HepG2 (cell line): ENCODE measurements around the gene FAM187B. TPM values are rescaled to one million over a fixed set of nuclear protein-coding genes. Genes with fewer than 3 reads are reported as not detected.
A peak's percentile ranks its signal among the peaks of the same experiment; 100 is the strongest.

Source experiments
- ARNT2 ChIP-seq: sonication (generic); formaldehyde crosslinking; IDR thresholded peaks from 2 replicates; pipeline ENCODE4 v1.8.0; 2022; ENCODE audit warnings: mild to moderate bottlenecking, low read depth, missing genetic modification reagents, moderate library complexity
- GPN1 ChIP-seq: sonication (generic); formaldehyde crosslinking; IDR thresholded peaks from 2 replicates; pipeline ENCODE4 v1.5.1; 2020; ENCODE audit warnings: missing genetic modification reagents, borderline replicate concordance
- HOXD1 ChIP-seq: sonication (generic); formaldehyde crosslinking; IDR thresholded peaks from 2 replicates; pipeline ENCODE4 v1.5.0; 2020; ENCODE audit warnings: missing genetic modification reagents
- KLF12 ChIP-seq: sonication (generic); formaldehyde crosslinking; IDR thresholded peaks from 2 replicates; pipeline ENCODE4 v1.4.0; 2020; ENCODE audit warnings: missing genetic modification reagents, borderline replicate concordance
- MEIS1 ChIP-seq: sonication (generic); formaldehyde crosslinking; IDR thresholded peaks from 2 replicates; pipeline ENCODE4 v1.9.0; 2021; ENCODE audit warnings: mild to moderate bottlenecking, missing genetic modification reagents, moderate library complexity, borderline replicate concordance
- PCBP1 ChIP-seq: fragments of 200-400 bp; formaldehyde crosslinking; IDR thresholded peaks from 2 replicates; pipeline ENCODE4 v1.6.1; 2017; ENCODE audit warnings: mild to moderate bottlenecking, low read depth, low read length, borderline replicate concordance
- SRSF9 ChIP-seq: fragments of 200-400 bp; formaldehyde crosslinking; IDR thresholded peaks from 2 replicates; pipeline ENCODE4 v1.6.1; 2018; ENCODE audit warnings: borderline replicate concordance, mild to moderate bottlenecking, low read depth, low read length; ENCODE audit not compliant: insufficient read depth, poor library complexity, severe bottlenecking
- STAG1 ChIP-seq: sonication (generic); formaldehyde crosslinking; IDR thresholded peaks from 2 replicates; pipeline ENCODE4 v1.4.0; 2020; ENCODE audit warnings: missing genetic modification reagents
- ZFY ChIP-seq: sonication (generic); formaldehyde crosslinking; IDR thresholded peaks from 2 replicates; pipeline ENCODE4 v1.4.0; 2020; ENCODE audit warnings: missing genetic modification reagents
- ZNF263 ChIP-seq: sonication (generic); formaldehyde crosslinking; IDR thresholded peaks from 2 replicates; pipeline ENCODE4 v1.4.0; 2020; ENCODE audit warnings: missing genetic modification reagents
- ZNF768 ChIP-seq: sonication (generic); formaldehyde crosslinking; IDR thresholded peaks from 2 replicates; pipeline ENCODE4 v1.4.0; 2020; ENCODE audit warnings: missing genetic modification reagents
- polyA plus RNA-seq, 8 experiments: library from polyadenylated mRNA; depleted of rRNA in 3 of 8; stranded (reverse) in 7 of 8; unstranded in 1 of 8; fragments of >200 nt; fragmentation: Illumina TruSeq in 4 of 8; extraction: Trizol in 4 of 8; gene quantifications; 2 replicates each; pipeline versions ENCODE4 v1.2.1 to v1.2.3, GENCODE V29; 2011 to 2016; ENCODE audit warnings: low read depth in 4 of 8, missing spikeins in 1 of 8, mixed read lengths in 1 of 8; ENCODE audit not compliant: insufficient read depth in 1 of 8
- total RNA-seq, 5 experiments: library from RNA; depleted of rRNA; stranded (reverse); fragments of >200 nt; fragmentation: Illumina TruSeq; extraction: Trizol; gene quantifications; 2 replicates each; pipeline ENCODE4 v1.2.3, GENCODE V29; 2016; ENCODE audit warnings: low read depth in 1 of 5
- TF ChIP-seq, protein P1 (sequence below), 2 experiments: sonication (generic) in 1 of 2; formaldehyde crosslinking in 1 of 2; IDR thresholded peaks; 2 replicates each; pipeline versions ENCODE4 v1.4.0 to v1.6.1; 2016 to 2020; ENCODE audit warnings: borderline replicate concordance in 1 of 2, low read depth in 1 of 2, mild to moderate bottlenecking in 1 of 2, missing genetic modification reagents in 1 of 2
- TF ChIP-seq, protein P2 (sequence below): sonication (generic); formaldehyde crosslinking; IDR thresholded peaks from 2 replicates; pipeline ENCODE4 v1.4.0; 2020; ENCODE audit warnings: low read depth, missing genetic modification reagents
- TF ChIP-seq, protein P3 (sequence below): sonication (generic); formaldehyde crosslinking; IDR thresholded peaks from 2 replicates; pipeline ENCODE4 v1.4.0; 2020; ENCODE audit warnings: missing genetic modification reagents
- TF ChIP-seq, protein P4 (sequence below): sonication (generic); formaldehyde crosslinking; IDR thresholded peaks from 2 replicates; pipeline ENCODE4 v1.4.0; 2020; ENCODE audit warnings: missing genetic modification reagents, borderline replicate concordance
- TF ChIP-seq, protein P5 (sequence below): sonication (generic); formaldehyde crosslinking; IDR thresholded peaks from 2 replicates; pipeline ENCODE4 v1.4.0; 2020; ENCODE audit warnings: missing genetic modification reagents; ENCODE audit errors: not compliant biosample characterization

The FAM187B gene
- total and polyA plus RNA-seq, 2 of the 13 experiments (the other 11 are each of a cell fraction or from before 2014, with no cell fraction given) = not detected

DNA sequence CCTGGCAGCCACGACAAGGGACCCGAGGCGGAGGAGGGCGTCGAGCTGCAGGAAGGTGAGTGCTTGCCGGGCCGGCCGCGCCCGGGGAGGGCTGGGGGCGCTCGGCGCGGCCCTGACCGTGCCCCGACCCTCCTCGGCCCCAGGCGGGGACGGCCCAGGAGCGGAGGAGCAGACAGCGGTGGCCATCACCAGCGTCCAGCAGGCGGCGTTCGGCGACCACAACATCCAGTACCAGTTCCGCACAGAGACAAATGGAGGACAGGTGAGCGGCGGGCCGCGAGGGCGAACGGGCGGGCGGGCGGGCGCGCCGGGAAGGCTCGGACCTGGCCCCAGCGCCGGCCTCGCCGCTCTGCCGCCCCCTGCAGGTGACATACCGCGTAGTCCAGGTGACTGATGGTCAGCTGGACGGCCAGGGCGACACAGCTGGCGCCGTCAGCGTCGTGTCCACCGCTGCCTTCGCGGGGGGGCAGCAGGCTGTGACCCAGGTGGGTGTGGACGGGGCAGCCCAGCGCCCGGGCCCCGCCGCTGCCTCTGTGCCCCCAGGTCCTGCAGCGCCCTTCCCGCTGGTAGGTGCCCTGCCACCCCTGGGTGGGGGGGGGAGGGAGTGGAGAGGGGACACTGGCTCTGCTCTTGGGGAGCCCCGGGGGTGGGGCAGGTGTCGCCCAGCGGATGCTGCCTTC is 41.0 kb upstream of the FAM187B start (continued):
- TF ChIP-seq, protein P1, sequence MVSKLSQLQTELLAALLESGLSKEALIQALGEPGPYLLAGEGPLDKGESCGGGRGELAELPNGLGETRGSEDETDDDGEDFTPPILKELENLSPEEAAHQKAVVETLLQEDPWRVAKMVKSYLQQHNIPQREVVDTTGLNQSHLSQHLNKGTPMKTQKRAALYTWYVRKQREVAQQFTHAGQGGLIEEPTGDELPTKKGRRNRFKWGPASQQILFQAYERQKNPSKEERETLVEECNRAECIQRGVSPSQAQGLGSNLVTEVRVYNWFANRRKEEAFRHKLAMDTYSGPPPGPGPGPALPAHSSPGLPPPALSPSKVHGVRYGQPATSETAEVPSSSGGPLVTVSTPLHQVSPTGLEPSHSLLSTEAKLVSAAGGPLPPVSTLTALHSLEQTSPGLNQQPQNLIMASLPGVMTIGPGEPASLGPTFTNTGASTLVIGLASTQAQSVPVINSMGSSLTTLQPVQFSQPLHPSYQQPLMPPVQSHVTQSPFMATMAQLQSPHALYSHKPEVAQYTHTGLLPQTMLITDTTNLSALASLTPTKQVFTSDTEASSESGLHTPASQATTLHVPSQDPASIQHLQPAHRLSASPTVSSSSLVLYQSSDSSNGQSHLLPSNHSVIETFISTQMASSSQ (IDR thresholded peaks at IDR 0.05; ENCODE audit: low read depth) = no peak
- TF ChIP-seq, protein P1 (CRISPR knock-in tag; IDR thresholded peaks at IDR 0.05; ENCODE audit: borderline replicate concordance) = 0 out of 2 replicates have a peak, but pooled peaks have one; percentile 33
- TF ChIP-seq ZNF768 (peak; percentile 87), ZFY (CRISPR knock-in tag) (peak; percentile 87), GPN1 (CRISPR knock-in tag) (no peak), PCBP1 (no peak), STAG1 (CRISPR knock-in tag) (peak; percentile 82), SRSF9 (no peak), ARNT2 (CRISPR knock-in tag) (peak; percentile 40; the same call in 1 of the 2 replicates), ZNF263 (CRISPR knock-in tag) (0 out of 2 replicates have a peak, but pooled peaks have one; percentile 12), MEIS1 (CRISPR knock-in tag) (0 out of 2 replicates have a peak, but pooled peaks have one; percentile 36), HOXD1 (CRISPR knock-in tag) (no peak), KLF12 (no peak)
- TF ChIP-seq, protein P2, sequence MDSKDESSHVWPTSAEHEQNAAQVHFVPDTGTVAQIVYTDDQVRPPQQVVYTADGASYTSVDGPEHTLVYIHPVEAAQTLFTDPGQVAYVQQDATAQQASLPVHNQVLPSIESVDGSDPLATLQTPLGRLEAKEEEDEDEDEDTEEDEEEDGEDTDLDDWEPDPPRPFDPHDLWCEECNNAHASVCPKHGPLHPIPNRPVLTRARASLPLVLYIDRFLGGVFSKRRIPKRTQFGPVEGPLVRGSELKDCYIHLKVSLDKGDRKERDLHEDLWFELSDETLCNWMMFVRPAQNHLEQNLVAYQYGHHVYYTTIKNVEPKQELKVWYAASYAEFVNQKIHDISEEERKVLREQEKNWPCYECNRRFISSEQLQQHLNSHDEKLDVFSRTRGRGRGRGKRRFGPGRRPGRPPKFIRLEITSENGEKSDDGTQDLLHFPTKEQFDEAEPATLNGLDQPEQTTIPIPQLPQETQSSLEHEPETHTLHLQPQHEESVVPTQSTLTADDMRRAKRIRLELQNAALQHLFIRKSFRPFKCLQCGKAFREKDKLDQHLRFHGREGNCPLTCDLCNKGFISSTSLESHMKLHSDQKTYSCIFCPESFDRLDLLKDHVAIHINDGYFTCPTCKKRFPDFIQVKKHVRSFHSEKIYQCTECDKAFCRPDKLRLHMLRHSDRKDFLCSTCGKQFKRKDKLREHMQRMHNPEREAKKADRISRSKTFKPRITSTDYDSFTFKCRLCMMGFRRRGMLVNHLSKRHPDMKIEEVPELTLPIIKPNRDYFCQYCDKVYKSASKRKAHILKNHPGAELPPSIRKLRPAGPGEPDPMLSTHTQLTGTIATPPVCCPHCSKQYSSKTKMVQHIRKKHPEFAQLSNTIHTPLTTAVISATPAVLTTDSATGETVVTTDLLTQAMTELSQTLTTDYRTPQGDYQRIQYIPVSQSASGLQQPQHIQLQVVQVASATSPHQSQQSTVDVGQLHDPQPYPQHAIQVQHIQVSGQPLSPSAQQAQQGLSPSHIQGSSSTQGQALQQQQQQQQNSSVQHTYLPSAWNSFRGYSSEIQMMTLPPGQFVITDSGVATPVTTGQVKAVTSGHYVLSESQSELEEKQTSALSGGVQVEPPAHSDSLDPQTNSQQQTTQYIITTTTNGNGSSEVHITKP (CRISPR knock-in tag) = peak; percentile 57
- TF ChIP-seq, protein P3, sequence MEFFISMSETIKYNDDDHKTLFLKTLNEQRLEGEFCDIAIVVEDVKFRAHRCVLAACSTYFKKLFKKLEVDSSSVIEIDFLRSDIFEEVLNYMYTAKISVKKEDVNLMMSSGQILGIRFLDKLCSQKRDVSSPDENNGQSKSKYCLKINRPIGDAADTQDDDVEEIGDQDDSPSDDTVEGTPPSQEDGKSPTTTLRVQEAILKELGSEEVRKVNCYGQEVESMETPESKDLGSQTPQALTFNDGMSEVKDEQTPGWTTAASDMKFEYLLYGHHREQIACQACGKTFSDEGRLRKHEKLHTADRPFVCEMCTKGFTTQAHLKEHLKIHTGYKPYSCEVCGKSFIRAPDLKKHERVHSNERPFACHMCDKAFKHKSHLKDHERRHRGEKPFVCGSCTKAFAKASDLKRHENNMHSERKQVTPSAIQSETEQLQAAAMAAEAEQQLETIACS (CRISPR knock-in tag) = peak; percentile 75
- TF ChIP-seq, protein P4, sequence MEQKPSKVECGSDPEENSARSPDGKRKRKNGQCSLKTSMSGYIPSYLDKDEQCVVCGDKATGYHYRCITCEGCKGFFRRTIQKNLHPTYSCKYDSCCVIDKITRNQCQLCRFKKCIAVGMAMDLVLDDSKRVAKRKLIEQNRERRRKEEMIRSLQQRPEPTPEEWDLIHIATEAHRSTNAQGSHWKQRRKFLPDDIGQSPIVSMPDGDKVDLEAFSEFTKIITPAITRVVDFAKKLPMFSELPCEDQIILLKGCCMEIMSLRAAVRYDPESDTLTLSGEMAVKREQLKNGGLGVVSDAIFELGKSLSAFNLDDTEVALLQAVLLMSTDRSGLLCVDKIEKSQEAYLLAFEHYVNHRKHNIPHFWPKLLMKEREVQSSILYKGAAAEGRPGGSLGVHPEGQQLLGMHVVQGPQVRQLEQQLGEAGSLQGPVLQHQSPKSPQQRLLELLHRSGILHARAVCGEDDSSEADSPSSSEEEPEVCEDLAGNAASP (CRISPR knock-in tag) = peak; percentile 46
- TF ChIP-seq, protein P5, sequence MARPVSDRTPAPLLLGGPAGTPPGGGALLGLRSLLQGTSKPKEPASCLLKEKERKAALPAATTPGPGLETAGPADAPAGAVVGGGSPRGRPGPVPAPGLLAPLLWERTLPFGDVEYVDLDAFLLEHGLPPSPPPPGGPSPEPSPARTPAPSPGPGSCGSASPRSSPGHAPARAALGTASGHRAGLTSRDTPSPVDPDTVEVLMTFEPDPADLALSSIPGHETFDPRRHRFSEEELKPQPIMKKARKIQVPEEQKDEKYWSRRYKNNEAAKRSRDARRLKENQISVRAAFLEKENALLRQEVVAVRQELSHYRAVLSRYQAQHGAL (CRISPR knock-in tag) = no peak
